ENCODE measurements around the gene ACBD5. TPM values are rescaled to one million over a fixed set of nuclear protein-coding genes. Genes with fewer than 3 reads are reported as not detected.
"Not testable (repeated sequence)": the region's sequence is repeated elsewhere in the genome, so short reads cannot be mapped to it uniquely, and the experiment has no call there.

ACBD5 gene
- total RNA-seq, 2 experiments from 2014 or later, result 18.1 to 20.2 TPM

DNA sequence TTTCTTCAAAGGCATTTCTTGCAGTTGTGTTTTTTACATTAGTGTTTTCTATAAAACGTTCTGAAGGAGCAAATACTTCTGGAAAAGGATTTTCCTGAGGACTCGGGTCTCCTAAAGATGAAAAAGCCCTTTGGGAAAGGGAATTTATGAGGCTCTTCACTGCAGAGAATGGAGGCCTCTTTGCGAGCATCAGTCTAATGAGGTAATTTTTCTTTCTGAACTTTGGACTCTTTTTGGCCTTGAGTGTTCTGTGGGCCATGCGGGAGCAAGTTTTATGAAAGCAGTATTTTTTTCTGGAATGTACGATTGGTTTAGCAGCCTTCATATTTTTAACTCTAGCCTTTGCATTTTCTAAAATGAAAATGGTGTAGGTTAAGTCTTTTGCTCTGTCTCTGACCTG, 6.4 kb upstream of the ACBD5 start:
- Mint-ChIP-seq H3K4me3 (no peak overlapping the region), H3K9me3 (no peaks in the 10 kb centered on the region), H3K4me1 (peaks cover 13% of the 10 kb centered on the region), H3K36me3 (peaks cover 32% of the 10 kb centered on the region), H3K27ac (no peak overlapping the region), H3K27me3 (no peaks in the 10 kb centered on the region)
- no peak for DNase-seq

DNA sequence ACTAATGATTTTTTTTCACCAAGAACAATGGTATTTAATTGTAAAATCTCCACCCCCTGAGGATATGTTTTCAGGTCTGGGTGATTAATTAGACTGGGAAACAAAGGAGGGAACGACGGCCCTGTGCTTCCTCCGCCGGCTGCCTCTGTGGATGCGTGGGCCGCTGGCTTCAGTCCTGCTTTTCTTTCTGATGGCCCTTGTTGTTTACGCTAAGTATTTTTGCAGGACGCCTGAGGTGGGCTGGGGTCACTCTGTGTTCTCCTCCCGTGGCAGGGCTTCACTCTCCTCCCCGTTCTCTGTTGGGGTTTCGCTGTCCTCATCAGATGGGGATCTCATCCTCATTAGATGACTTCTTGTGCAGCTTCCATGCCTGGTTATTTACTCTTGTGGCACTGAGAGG, 5.2 kb upstream of the ACBD5 start:
- Mint-ChIP-seq H3K4me3 (no peak overlapping the region), H3K27me3 (no peaks in the 10 kb centered on the region), H3K27ac (no peak overlapping the region), H3K36me3 (peaks cover 30% of the 10 kb centered on the region), H3K4me1 (peaks cover 13% of the 10 kb centered on the region), H3K9me3 (no peaks in the 10 kb centered on the region)
- DNase-seq, result no peak

DNA sequence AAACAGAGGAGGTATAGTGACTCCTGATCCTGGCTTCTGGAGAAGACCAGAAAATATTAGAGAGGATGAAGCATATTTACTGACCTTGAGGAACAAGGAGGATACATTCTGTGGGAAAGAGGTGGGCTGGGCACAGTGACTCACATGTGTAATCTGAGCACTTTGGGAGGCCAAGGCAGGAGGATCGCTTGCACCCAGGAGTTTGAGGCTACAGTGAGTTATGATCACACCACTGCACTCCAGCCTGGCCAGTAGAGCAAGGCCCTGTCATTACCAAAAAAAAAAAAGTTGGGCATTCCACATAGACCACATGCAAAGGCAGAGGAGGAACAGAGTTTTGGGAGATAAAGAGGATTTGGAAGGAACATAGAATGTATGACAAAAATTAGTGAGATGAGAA, 4.4 kb upstream of the ACBD5 start:
- no peak overlapping the region for H3K27ac Mint-ChIP-seq
- H3K4me3 Mint-ChIP-seq, result no peak overlapping the region
- peaks cover 30% of the 10 kb centered on the region for H3K36me3 Mint-ChIP-seq
- H3K27me3 Mint-ChIP-seq, result no peaks in the 10 kb centered on the region
- no peaks in the 10 kb centered on the region for H3K9me3 Mint-ChIP-seq
- peaks cover 13% of the 10 kb centered on the region for H3K4me1 Mint-ChIP-seq
- no peak for DNase-seq

DNA sequence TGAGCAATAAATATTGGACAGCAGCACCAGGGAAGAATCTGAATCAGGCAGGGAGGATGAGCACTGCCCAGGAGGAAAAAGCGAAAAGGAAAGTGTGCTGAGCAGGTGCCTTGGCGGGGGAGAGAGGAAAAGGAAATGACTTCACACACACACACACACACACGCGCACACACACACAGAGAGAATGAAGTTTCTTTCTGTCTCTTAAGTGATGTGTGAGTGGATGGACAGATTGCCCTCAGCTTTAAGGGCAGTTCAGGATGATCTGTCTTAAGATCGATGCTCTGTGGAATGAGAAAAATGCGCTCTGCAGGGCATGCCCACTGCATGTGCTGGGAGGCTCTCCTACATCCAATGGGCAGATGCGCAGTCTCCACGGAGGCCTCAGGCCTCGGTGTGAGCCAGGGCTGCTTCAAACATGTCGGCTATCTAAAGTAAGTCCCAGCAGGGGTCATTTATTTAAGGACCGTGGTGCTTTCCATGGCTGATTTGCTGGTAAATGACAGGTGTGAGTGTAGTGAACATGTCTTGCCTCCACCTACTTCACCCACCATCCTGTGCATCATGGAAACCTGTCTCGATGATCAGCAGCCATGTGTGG, 2.5 kb upstream of the ACBD5 start:
- H3K27me3 Mint-ChIP-seq, result no peaks in the 10 kb centered on the region
- peak; percentile 68 for DNase-seq
- no peaks in the 10 kb centered on the region for H3K9me3 Mint-ChIP-seq
- H3K4me1 Mint-ChIP-seq, result peaks cover 18% of the 10 kb centered on the region
- peaks cover 30% of the 10 kb centered on the region for H3K36me3 Mint-ChIP-seq
- peak overlapping the region; percentile 99 for H3K27ac Mint-ChIP-seq
- H3K4me3 Mint-ChIP-seq, result peak overlapping the region; percentile 93

DNA sequence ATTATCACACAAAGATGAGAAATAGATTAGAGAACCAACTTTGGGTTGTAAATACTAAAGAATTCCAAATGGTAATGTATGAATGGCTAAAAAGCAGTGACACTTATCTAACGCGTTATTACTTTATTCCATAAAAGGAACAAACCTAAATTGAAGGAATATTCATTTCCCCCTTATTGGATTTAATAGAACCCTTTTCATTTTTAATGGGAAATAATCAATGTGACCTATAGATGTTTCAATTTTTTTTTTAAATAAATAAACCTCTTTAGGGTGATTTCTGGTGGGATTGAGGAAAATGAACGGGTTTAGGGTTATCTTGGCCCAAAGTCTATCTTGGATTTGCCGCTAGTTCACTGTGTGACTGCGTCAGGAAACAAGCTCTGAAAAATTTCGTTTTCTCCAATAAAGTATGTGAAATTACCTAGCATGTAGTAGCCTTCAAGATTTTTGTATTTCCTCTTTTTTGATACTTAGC, 1.9 kb upstream of the ACBD5 start:
- H3K4me3 Mint-ChIP-seq, result peak overlapping the region; percentile 93
- no peak for DNase-seq
- H3K4me1 Mint-ChIP-seq, result peaks cover 18% of the 10 kb centered on the region
- no peaks in the 10 kb centered on the region for H3K27me3 Mint-ChIP-seq
- H3K27ac Mint-ChIP-seq, result peak overlapping the region; percentile 99
- peaks cover 30% of the 10 kb centered on the region for H3K36me3 Mint-ChIP-seq
- H3K9me3 Mint-ChIP-seq, result no peaks in the 10 kb centered on the region

DNA sequence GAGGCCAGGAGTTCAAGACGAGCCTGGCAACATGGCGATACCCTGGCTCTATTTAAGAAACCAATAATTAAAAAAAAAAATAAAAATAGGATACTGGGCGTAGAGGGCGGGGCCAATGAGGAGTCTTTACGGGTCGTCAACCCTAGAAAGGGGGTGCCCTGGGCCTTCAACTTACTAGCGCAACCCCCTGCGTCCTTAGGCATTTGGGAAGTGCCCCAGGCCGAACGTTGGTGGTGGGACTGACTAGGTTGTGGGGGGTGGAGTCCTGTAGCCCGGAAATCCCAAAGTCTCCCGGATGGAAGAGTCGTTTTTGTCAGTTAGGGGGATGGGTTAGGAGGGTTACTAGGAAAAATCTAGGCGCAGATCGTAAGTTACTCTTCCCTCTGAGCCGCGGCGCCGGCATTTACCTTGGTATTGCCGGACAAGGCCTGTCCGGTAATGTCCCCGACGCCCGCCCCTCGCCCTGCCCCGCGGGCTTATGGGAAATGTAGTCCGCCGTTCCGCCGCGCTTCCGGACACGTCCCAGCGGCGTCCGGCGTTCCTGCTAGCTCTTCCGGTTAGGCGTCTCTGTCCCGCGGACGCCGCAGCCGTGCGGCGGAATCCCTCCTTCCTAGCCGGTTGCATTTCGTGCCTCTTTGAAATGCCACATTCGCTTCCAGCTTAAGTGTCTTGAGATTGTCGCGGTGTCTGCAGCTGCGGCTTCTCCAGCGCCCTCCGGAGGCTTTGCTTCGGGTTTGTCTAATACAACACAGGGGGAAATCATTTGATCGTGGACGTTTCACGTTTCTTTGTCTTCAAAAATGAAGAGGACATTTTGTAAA, 1.3 kb upstream of the ACBD5 start:
- H3K27ac Mint-ChIP-seq, result peak overlapping the region; percentile 99
- no peaks in the 10 kb centered on the region for H3K9me3 Mint-ChIP-seq
- H3K36me3 Mint-ChIP-seq, result peaks cover 30% of the 10 kb centered on the region
- peak overlapping the region; percentile 93 for H3K4me3 Mint-ChIP-seq
- peaks cover 18% of the 10 kb centered on the region for H3K4me1 Mint-ChIP-seq
- DNase-seq, result peak; percentile 92
- H3K27me3 Mint-ChIP-seq, result no peaks in the 10 kb centered on the region

- Mint-ChIP-seq H3K36me3 (peaks cover 26% of the 10 kb centered on the region), H3K9me3 (no peaks in the 10 kb centered on the region), H3K4me3 (peak overlapping the region; percentile 93), H3K4me1 (peaks cover 18% of the 10 kb centered on the region), H3K27me3 (no peaks in the 10 kb centered on the region), H3K27ac (peak overlapping the region; percentile 99)
- peak; percentile 12 for DNase-seq
Measured at GRCh38 chr10:27241010-27241651, 534 bp upstream of the ACBD5 start.

DNA sequence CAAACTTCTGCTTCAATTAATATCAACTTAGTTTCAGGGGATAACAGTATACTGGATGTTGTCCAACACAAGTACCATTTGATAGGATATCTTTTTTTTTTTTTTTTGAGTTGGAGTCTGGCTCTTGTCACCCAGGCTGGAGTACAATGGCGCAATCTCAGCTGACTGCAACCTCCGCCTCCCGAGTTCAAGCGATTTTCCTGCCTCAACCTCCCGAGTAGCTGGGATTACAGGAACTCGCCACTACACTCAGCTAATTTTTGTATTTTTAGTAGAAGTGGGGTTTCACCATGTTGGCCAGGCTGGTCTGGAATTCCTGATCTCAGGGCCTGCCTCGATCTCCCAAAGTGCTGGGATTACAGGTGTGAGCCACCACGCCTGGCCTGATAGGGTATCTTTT, 3.1 kb downstream of the ACBD5 start:
- not testable (repeated sequence) for H3K4me3 Mint-ChIP-seq, H3K27ac Mint-ChIP-seq, H3K9me3 Mint-ChIP-seq, DNase-seq, H3K27me3 Mint-ChIP-seq, H3K36me3 Mint-ChIP-seq, H3K4me1 Mint-ChIP-seq

- not testable (repeated sequence) for H3K4me1 Mint-ChIP-seq, H3K36me3 Mint-ChIP-seq, H3K4me3 Mint-ChIP-seq, H3K27ac Mint-ChIP-seq, H3K27me3 Mint-ChIP-seq, H3K9me3 Mint-ChIP-seq, DNase-seq
Measured at GRCh38 chr10:27236589-27237128, 3.9 kb downstream of the ACBD5 start.

DNA sequence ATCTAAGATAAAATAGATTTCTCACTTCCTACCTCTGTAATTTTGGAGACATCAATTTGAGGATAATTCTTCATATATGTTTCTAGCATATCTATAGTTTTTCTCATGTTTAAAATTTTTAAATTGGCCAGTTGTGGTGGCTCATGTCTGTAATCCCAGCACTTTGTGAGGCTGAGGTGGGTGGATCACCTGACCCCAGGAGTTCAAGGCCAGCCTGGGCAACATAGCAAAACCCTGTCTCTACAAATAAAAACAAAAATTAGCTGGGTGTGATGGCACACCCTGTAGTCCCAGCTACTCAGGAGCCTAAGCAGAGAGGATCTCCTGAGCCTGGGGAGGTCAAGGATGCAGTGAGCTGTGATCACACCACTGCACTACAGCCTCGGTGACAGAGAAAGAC, 4.9 kb downstream of the ACBD5 start:
- no peaks in the 10 kb centered on the region for H3K27me3 Mint-ChIP-seq
- peaks cover 5% of the 10 kb centered on the region for H3K4me1 Mint-ChIP-seq
- no peaks in the 10 kb centered on the region for H3K9me3 Mint-ChIP-seq
- DNase-seq, result no peak
- peaks cover 4% of the 10 kb centered on the region for H3K36me3 Mint-ChIP-seq
- no peak overlapping the region for H3K4me3 Mint-ChIP-seq
- no peak overlapping the region for H3K27ac Mint-ChIP-seq

GRCh38 chr10:27230022-27230421, 10.6 kb downstream of the ACBD5 start:
- no peak overlapping the region for H3K4me3 Mint-ChIP-seq
- H3K36me3 Mint-ChIP-seq, result peaks cover 8% of the 10 kb centered on the region
- H3K9me3 Mint-ChIP-seq, result no peaks in the 10 kb centered on the region
- H3K4me1 Mint-ChIP-seq, result peaks cover 10% of the 10 kb centered on the region
- no peaks in the 10 kb centered on the region for H3K27me3 Mint-ChIP-seq
- no peak for DNase-seq
- no peak overlapping the region for H3K27ac Mint-ChIP-seq

GRCh38 chr10:27225642-27226257, 14.8 kb downstream of the ACBD5 start:
- no peak for DNase-seq
- H3K9me3 Mint-ChIP-seq, result no peaks in the 10 kb centered on the region
- H3K4me3 Mint-ChIP-seq, result no peak overlapping the region
- peaks cover 12% of the 10 kb centered on the region for H3K36me3 Mint-ChIP-seq
- no peak overlapping the region for H3K27ac Mint-ChIP-seq
- peaks cover 13% of the 10 kb centered on the region for H3K4me1 Mint-ChIP-seq
- no peaks in the 10 kb centered on the region for H3K27me3 Mint-ChIP-seq

DNA sequence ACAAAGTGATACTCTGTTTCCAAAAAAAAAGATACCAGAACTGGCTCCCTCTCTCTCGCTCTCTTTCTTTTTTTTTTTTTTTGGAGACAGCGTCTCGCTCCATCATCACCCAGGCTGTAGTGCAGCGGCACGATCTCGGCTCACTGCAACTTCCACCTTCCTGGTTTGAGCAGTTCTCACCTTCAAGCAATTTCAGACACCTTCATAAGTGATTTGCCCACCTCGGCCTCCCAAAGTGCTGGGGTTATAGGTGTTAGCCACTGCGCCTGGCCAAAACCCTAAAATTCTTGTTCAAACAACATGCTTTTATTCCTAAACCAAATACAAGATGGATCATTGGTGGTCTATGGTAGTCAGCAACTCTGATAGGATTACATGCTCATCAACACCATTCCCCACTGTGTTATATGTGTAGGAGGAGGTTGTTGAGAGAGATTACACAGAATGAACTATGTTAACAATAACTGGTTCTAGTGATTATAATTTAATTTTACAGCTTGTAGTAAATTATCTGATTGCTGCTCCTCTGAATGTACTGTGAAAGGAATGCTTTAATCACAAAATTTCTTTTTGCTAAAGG, 15.5 kb downstream of the ACBD5 start:
- H3K27ac Mint-ChIP-seq, result no peak overlapping the region
- peaks cover 13% of the 10 kb centered on the region for H3K4me1 Mint-ChIP-seq
- no peaks in the 10 kb centered on the region for H3K9me3 Mint-ChIP-seq
- no peak overlapping the region for H3K4me3 Mint-ChIP-seq
- peaks cover 12% of the 10 kb centered on the region for H3K36me3 Mint-ChIP-seq
- no peaks in the 10 kb centered on the region for H3K27me3 Mint-ChIP-seq
- DNase-seq, result no peak

DNA sequence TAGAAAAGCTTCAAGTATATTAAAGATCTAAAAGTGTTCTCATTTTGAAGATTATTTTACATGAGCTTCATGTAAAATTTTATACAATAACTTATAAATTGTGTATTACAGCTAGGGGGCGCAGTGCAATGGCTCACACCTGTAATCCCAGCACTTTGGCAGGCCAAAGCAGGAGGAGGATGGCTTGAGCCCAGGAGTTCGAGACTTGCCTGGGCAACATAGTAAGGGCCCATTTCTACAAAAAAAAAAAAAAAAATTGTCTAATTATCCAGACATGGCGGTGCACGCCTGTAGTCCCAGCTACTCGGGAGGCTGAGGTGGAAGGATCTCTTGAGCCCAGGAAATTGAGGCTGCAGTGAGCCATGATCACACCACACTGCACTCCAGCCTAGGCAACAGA, 16.6 kb downstream of the ACBD5 start:
- Mint-ChIP-seq H3K4me1 (peaks cover 13% of the 10 kb centered on the region), H3K27ac (no peak overlapping the region), H3K9me3 (no peaks in the 10 kb centered on the region), H3K36me3 (peaks cover 16% of the 10 kb centered on the region), H3K4me3 (no peak overlapping the region), H3K27me3 (no peaks in the 10 kb centered on the region)
- no peak for DNase-seq

- H3K36me3 Mint-ChIP-seq, result peaks cover 13% of the 10 kb centered on the region
- peaks cover 2% of the 10 kb centered on the region for H3K4me1 Mint-ChIP-seq
- H3K4me3 Mint-ChIP-seq, result no peak overlapping the region
- no peaks in the 10 kb centered on the region for H3K27me3 Mint-ChIP-seq
- DNase-seq, result no peak
- H3K27ac Mint-ChIP-seq, result no peak overlapping the region
- no peaks in the 10 kb centered on the region for H3K9me3 Mint-ChIP-seq
Measured at GRCh38 chr10:27207350-27207749, 33.2 kb downstream of the ACBD5 start.

Data from activated naive CD8-positive, alpha-beta T cell treated with anti-CD3 and anti-CD28 coated beads for 36 hours (primary cell).